Chondrocyte (in vitro differentiated cells): ENCODE results near the gene IKBKG. TPM values are rescaled to one million over a fixed set of nuclear protein-coding genes. Genes with fewer than 3 reads are reported as not detected.

Experiments used
- DNase-seq: peaks from one replicate; pipeline ENCODE4 v3.0.0; 2021; ENCODE audit warnings: mixed read lengths, low spot score
- H3K27ac Mint-ChIP-seq: one replicate; pipeline ENCODE4 v1.8.0; 2021; ENCODE audit warnings: mild to moderate bottlenecking, moderate library complexity, mixed read lengths; ENCODE audit not compliant: unreplicated experiment
- H3K27me3 Mint-ChIP-seq: 2 replicates; pipeline ENCODE4 v1.8.0; 2021; ENCODE audit warnings: low read depth, mixed read lengths
- H3K36me3 Mint-ChIP-seq: 2 replicates; pipeline ENCODE4 v1.8.0; 2021; ENCODE audit warnings: low read depth, mixed read lengths
- H3K4me1 Mint-ChIP-seq: 2 replicates; pipeline ENCODE4 v1.8.0; 2021; ENCODE audit warnings: low read depth, mild to moderate bottlenecking, mixed read lengths
- H3K4me3 Mint-ChIP-seq: one replicate; pipeline ENCODE4 v1.8.0; 2021; ENCODE audit warnings: mild to moderate bottlenecking, moderate library complexity, mixed read lengths; ENCODE audit not compliant: unreplicated experiment
- H3K9me3 Mint-ChIP-seq: 2 replicates; pipeline ENCODE4 v1.8.0; 2021; ENCODE audit warnings: low read depth, mixed read lengths
- CTCF ChIP-seq: fragments of 200-600 bp; sonication (generic); IDR thresholded peaks from 2 replicates; pipeline ENCODE4 v1.5.0; 2021; ENCODE audit warnings: antibody characterized with exemption, mild to moderate bottlenecking, moderate library complexity
- total RNA-seq: library from RNA; stranded (reverse); gene quantifications from 3 replicates; pipeline ENCODE4 v1.2.1, GENCODE V29; 2021

The IKBKG gene
- total RNA-seq, 1 donor from 2014 or later = 22.4 TPM

DNA sequence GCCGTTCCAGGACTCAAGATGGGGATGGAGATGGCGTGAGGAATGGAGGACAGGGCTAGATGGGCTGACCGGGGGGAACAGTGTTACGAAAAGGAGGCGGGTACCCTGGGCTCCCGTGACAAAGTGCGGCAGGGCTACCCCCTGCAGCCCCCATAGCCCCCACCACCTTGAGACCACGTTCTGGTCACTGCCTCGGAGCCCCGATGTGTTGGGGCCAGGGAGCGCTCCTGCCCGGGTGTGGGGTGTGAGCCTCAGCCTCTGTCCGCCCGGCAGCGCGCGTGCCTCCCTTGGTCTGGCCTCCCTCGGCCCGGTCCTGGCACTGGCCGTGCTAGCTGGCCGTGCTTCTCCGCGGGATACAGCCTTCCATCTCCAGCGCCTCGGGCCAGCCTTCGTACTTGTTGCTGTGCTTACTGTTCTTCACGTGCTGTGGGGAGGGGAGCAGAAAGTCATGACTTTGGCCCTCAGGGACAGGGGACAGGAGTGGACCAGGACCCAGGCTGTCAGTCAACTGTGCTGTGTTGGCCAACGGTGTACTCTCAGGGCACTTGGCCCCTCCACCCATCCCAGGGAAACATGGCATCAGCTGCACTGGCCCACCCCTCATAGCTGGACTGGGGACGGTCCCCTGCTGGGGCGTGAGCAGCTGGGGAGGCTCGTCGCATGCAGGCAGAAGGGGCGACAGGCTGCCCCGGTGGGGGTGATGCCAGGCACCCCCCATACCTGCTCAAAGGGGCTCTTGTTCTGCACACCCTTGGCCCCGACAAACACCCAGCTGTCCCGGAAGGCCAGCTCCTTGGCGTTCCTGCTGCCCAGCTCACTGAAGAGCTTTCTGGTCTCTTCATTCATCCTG lies 40.7 kb upstream of the IKBKG start:
- Mint-ChIP-seq H3K4me1 (peaks cover 8% of the 10 kb centered on the region), H3K9me3 (peaks cover 19% of the 10 kb centered on the region), H3K4me3 (no peak overlapping the region), H3K27me3 (no peaks in the 10 kb centered on the region), H3K36me3 (peaks cover 12% of the 10 kb centered on the region), H3K27ac (no peak overlapping the region)
- no peak for TF ChIP-seq CTCF
- no peak for DNase-seq

- Mint-ChIP-seq H3K9me3 (peaks cover 19% of the 10 kb centered on the region), H3K27ac (no peak overlapping the region), H3K4me1 (peaks cover 8% of the 10 kb centered on the region)
Measured at GRCh38 chrX:154507673-154508383, 39.6 kb upstream of the IKBKG start.

GRCh38 chrX:154508384-154508745 lies 39.1 kb upstream of the IKBKG start:
- Mint-ChIP-seq H3K4me3 (no peak overlapping the region), H3K27ac (no peak overlapping the region), H3K9me3 (peaks cover 19% of the 10 kb centered on the region), H3K36me3 (peaks cover 12% of the 10 kb centered on the region), H3K27me3 (no peaks in the 10 kb centered on the region), H3K4me1 (peaks cover 8% of the 10 kb centered on the region)
- no peak for DNase-seq
- no peak for TF ChIP-seq CTCF

More at GRCh38 chrX:154507673-154508383, 39.6 kb upstream of the IKBKG start:
- H3K27me3 Mint-ChIP-seq = no peaks in the 10 kb centered on the region
- no peak for TF ChIP-seq CTCF
- no peak for DNase-seq
- H3K36me3 Mint-ChIP-seq = peaks cover 12% of the 10 kb centered on the region
- no peak overlapping the region for H3K4me3 Mint-ChIP-seq

- Mint-ChIP-seq H3K36me3 (peaks cover 12% of the 10 kb centered on the region), H3K4me1 (peaks cover 8% of the 10 kb centered on the region), H3K27ac (no peak overlapping the region), H3K9me3 (peaks cover 19% of the 10 kb centered on the region), H3K4me3 (no peak overlapping the region), H3K27me3 (no peaks in the 10 kb centered on the region)
- DNase-seq = no peak
- no peak for TF ChIP-seq CTCF
Measured at GRCh38 chrX:154509455-154509854, 38.0 kb upstream of the IKBKG start.

DNA sequence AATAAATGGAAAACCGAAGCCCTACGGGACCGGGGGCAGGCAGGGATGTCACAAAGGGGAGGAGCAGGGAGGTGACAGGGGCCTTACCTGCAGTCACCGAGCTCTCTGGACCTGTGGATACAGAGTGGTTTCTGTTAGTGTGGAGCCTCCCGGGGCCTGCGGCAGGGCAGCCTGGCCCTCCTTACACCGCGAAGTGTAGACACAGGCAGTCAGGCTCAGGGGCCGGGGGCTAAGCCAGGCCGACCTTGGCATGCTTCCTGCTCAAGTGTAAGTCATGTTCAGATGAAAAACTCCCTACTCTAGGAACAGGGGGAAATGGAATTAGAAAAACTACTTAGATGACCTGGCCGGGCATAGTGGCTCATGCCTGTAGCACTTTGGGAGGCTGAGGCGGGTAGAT lies 35.7 kb upstream of the IKBKG start:
- H3K4me3 Mint-ChIP-seq = no peak overlapping the region
- TF ChIP-seq CTCF = no peak
- H3K4me1 Mint-ChIP-seq = peaks cover 11% of the 10 kb centered on the region
- peaks cover 9% of the 10 kb centered on the region for H3K36me3 Mint-ChIP-seq
- no peaks in the 10 kb centered on the region for H3K27me3 Mint-ChIP-seq
- peaks cover 16% of the 10 kb centered on the region for H3K9me3 Mint-ChIP-seq
- no peak overlapping the region for H3K27ac Mint-ChIP-seq
- no peak for DNase-seq
